Trophoblast cell (in vitro differentiated cells and primary cell): ENCODE results near the gene ATF4.

Experiments used
- DNase-seq, 2 donors: peaks; one replicate each; pipeline ENCODE4 v3.0.0-alpha.2; 2016
- H2AFZ ChIP-seq: 2 replicates; pipeline ENCODE4 v1.6.1; 2013; ENCODE audit warnings: low read length, moderate library complexity, mild to moderate bottlenecking; ENCODE audit not compliant: insufficient read depth, poor library complexity
- H2AK5ac ChIP-seq: 2 replicates; pipeline ENCODE4 v1.6.1; 2013; ENCODE audit warnings: mild to moderate bottlenecking, low read length
- H2BK120ac ChIP-seq: 2 replicates; pipeline ENCODE4 v1.6.1; 2013; ENCODE audit warnings: low read length, mild to moderate bottlenecking, moderate library complexity; ENCODE audit not compliant: insufficient read depth, poor library complexity
- H2BK12ac ChIP-seq: 2 replicates; pipeline ENCODE4 v1.6.1; 2013; ENCODE audit warnings: mild to moderate bottlenecking, low read length, moderate library complexity
- H2BK5ac ChIP-seq: 2 replicates; pipeline ENCODE4 v1.6.1; 2013; ENCODE audit warnings: low read length, low read depth, moderate library complexity, mild to moderate bottlenecking; ENCODE audit not compliant: poor library complexity
- H3K14ac ChIP-seq: 2 replicates; pipeline ENCODE4 v1.6.1; 2013; ENCODE audit warnings: mild to moderate bottlenecking, low read length
- H3K18ac ChIP-seq: 2 replicates; pipeline ENCODE4 v1.6.1; 2013; ENCODE audit warnings: mild to moderate bottlenecking, low read length
- H3K23ac ChIP-seq: 2 replicates; pipeline ENCODE4 v1.6.1; 2013; ENCODE audit warnings: low read length
- H3K27ac ChIP-seq: 2 replicates; pipeline ENCODE4 v1.5.1; 2013; ENCODE audit warnings: low read depth, mild to moderate bottlenecking, inconsistent platforms, low read length, moderate library complexity
- H3K27me3 ChIP-seq: 2 replicates; pipeline ENCODE4 v1.6.1; 2013; ENCODE audit warnings: inconsistent platforms, mild to moderate bottlenecking, low read length, moderate library complexity; ENCODE audit not compliant: insufficient read depth
- H3K36me3 ChIP-seq, 2 experiments: 1 replicate in 1 of 2; 2 replicates in 1 of 2; pipeline ENCODE4 v1.6.1; 2013; ENCODE audit warnings: low read length in 2 of 2, mild to moderate bottlenecking in 2 of 2, moderate library complexity in 1 of 2; ENCODE audit not compliant: insufficient read depth in 2 of 2, control insufficient read depth in 1 of 2
- H3K4ac ChIP-seq: 2 replicates; pipeline ENCODE4 v1.6.1; 2013; ENCODE audit warnings: low read depth, mild to moderate bottlenecking, low read length, moderate library complexity
- H3K4me1 ChIP-seq, 2 experiments: 1 replicate in 1 of 2; 2 replicates in 1 of 2; pipeline ENCODE4 v1.6.1; 2013; ENCODE audit warnings: low read length in 2 of 2, mild to moderate bottlenecking in 2 of 2, moderate library complexity in 1 of 2; ENCODE audit not compliant: insufficient read depth in 2 of 2, control insufficient read depth in 1 of 2
- H3K4me2 ChIP-seq: 2 replicates; pipeline ENCODE4 v1.6.1; 2013; ENCODE audit warnings: inconsistent platforms, mild to moderate bottlenecking, low read length, moderate library complexity
- H3K4me3 ChIP-seq: 2 replicates; pipeline ENCODE4 v1.5.1; 2013; ENCODE audit warnings: mild to moderate bottlenecking, low read depth, low read length, inconsistent platforms
- H3K79me1 ChIP-seq: one replicate; pipeline ENCODE4 v1.6.1; 2013; ENCODE audit warnings: low read length
- H3K79me2 ChIP-seq: 2 replicates; pipeline ENCODE4 v1.6.1; 2013; ENCODE audit warnings: low read length, mild to moderate bottlenecking; ENCODE audit not compliant: control insufficient read depth, insufficient read depth, poor library complexity
- H3K9ac ChIP-seq: 2 replicates; pipeline ENCODE4 v1.6.1; 2013; ENCODE audit warnings: mild to moderate bottlenecking, low read length
- H3K9me3 ChIP-seq: 2 replicates; pipeline ENCODE4 v1.6.1; 2013; ENCODE audit warnings: low read depth, mild to moderate bottlenecking, control low read depth, inconsistent platforms, low read length; ENCODE audit not compliant: insufficient read depth
- H4K12ac ChIP-seq: 2 replicates; pipeline ENCODE4 v1.6.1; 2013; ENCODE audit warnings: low read depth, mild to moderate bottlenecking, low read length, moderate library complexity
- H4K8ac ChIP-seq: 2 replicates; pipeline ENCODE4 v1.6.1; 2013; ENCODE audit warnings: low read depth, mild to moderate bottlenecking, low read length, moderate library complexity
- H4K91ac ChIP-seq: one replicate; pipeline ENCODE4 v1.6.1; 2013; ENCODE audit warnings: low read depth, mild to moderate bottlenecking, low read length, moderate library complexity
- WGBS: extraction: QIAGEN DNeasy Blood & Tissue Kit; methylation state at CpG from one replicate; pipeline ENCODE4 v1.1.7; 2013; ENCODE audit warnings: missing lambda C conversion rate; ENCODE audit not compliant: insufficient read length, insufficient coverage; ENCODE audit errors: extremely low coverage; 5-methylcytosine and 5-hydroxymethylcytosine counted together

The ATF4 gene

GRCh38 chr22:39473851-39474250, 46.5 kb upstream of the ATF4 start:
- Histone ChIP-seq H3K79me1 (peaks cover 47% of the 10 kb centered on the region), H2AFZ (no peak overlapping the region), H3K9ac (peak overlapping the region; percentile 14), H4K8ac (peak overlapping the region; percentile 2), H4K12ac (no peak overlapping the region), H2AK5ac (peak overlapping the region; percentile 16), H3K9me3 (peaks cover 2% of the 10 kb centered on the region), H3K14ac (peak overlapping the region; percentile 10), H4K91ac (peak overlapping the region; percentile 92), H3K4me1 (peaks cover 59 to 60% of the 10 kb centered on the region in 2 experiments), H3K18ac (peak overlapping the region; percentile 36), H3K27ac (peak overlapping the region; percentile 89), H3K4ac (no peak overlapping the region), H3K36me3 (peaks cover 11% of the 10 kb centered on the region in 2 experiments), H3K23ac (no peak overlapping the region), H3K4me2 (no peak overlapping the region), H3K79me2 (peaks cover 29% of the 10 kb centered on the region), H2BK120ac (peak overlapping the region; percentile 12), H2BK5ac (peak overlapping the region; percentile 60), H2BK12ac (peak overlapping the region; percentile 4), H3K4me3 (no peak overlapping the region), H3K27me3 (no peaks in the 10 kb centered on the region)
- DNase-seq = peak in 1 of 2 donors; percentile 45
- WGBS = no CpG with 5 or more reads among the region's 5 CpGs

DNA sequence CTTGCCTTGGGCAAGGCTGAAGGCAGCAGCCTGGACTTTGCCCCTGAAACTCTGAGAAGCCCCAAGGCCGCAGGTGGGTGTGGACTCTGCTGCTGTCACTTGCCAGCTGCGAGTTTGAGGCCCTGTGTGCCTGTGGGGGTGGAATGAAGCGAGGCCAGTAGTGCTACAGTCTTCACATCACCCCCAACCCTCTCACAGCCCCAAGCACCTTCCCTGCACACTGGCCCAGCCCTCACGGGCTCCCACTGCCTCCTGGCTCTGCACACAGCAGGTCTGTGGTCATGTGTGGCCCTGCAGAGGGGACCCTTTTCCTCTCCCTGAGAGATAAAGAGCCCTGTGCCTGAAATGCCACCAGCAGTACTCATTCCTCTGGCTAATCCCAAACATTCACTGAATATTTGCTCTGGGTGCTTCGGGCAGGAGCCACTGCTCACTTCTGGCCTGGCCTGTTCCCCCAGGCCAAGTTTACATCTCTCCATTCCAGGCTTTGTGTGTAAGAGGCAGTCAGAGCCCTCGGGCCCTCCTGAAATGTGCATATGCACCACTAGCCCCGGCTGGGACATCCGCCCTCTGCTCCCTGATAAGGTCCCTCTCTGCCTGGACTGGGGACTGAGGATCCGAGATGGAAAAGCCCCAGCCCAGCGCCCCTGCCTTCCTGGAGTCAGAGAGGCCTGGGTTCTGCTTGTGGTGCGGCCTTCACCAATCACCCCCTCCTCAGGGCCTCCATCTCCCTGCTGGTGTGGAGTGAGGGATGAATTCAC, 45.8 kb upstream of the ATF4 start:
- Histone ChIP-seq H4K8ac (no peak overlapping the region), H3K36me3 (peaks cover 10 to 11% of the 10 kb centered on the region in 2 experiments), H2AK5ac (peak overlapping the region; percentile 16), H3K79me2 (peaks cover 25% of the 10 kb centered on the region), H4K91ac (peak overlapping the region; percentile 92), H2BK12ac (peak overlapping the region; percentile 4), H3K18ac (peak overlapping the region; percentile 36), H2BK120ac (peak overlapping the region; percentile 57), H3K4me2 (no peak overlapping the region), H3K27ac (peak overlapping the region; percentile 89), H3K14ac (peak overlapping the region; percentile 10), H3K9ac (no peak overlapping the region), H2BK5ac (peak overlapping the region; percentile 60), H3K9me3 (no peaks in the 10 kb centered on the region), H3K4ac (no peak overlapping the region), H3K27me3 (no peaks in the 10 kb centered on the region), H4K12ac (no peak overlapping the region), H3K79me1 (peaks cover 45% of the 10 kb centered on the region), H3K4me3 (no peak overlapping the region), H2AFZ (no peak overlapping the region), H3K23ac (no peak overlapping the region), H3K4me1 (peaks cover 53 to 56% of the 10 kb centered on the region in 2 experiments)
- WGBS = no CpG with 5 or more reads among the region's 11 CpGs
- peak; percentile 99 for DNase-seq

DNA sequence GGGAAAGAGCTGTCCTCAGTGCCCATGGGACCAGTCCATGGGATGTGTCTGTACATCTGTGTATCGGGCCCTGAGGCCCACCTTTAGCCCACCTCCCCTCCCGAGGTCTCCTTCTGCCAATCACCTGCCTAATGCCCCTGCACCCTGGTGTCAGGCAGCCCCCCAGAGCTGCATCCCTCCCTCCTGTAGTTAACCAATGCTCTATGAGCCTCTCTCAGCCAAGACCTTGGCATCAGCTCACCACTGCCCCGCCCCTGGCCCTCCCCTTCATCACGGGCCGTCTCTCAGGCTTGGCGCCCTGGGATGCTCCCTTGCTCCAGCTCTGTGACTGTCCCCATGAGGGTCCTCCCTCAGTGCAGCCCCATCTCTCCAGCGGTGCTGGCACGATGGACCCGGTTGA, 45.0 kb upstream of the ATF4 start:
- H3K4ac ChIP-seq = peak overlapping the region; percentile 66
- no peak overlapping the region for H3K23ac ChIP-seq
- H3K4me3 ChIP-seq = no peak overlapping the region
- peaks cover 8 to 13% of the 10 kb centered on the region in 2 experiments for H3K36me3 ChIP-seq
- H2AFZ ChIP-seq = no peak overlapping the region
- H2BK5ac ChIP-seq = peak overlapping the region; percentile 60
- H4K91ac ChIP-seq = peak overlapping the region; percentile 94
- H4K8ac ChIP-seq = peak overlapping the region; percentile 67
- H4K12ac ChIP-seq = no peak overlapping the region
- no peak overlapping the region for H3K4me2 ChIP-seq
- H3K4me1 ChIP-seq = peaks cover 45 to 48% of the 10 kb centered on the region in 2 experiments
- peak; percentile 35 to 48 for DNase-seq
- WGBS = no CpG with 5 or more reads among the region's 9 CpGs
- peak overlapping the region; percentile 28 for H3K14ac ChIP-seq
- H3K79me1 ChIP-seq = peaks cover 40% of the 10 kb centered on the region
- peak overlapping the region; percentile 86 for H3K18ac ChIP-seq
- H3K9me3 ChIP-seq = no peaks in the 10 kb centered on the region
- H3K27ac ChIP-seq = peak overlapping the region; percentile 75
- H3K9ac ChIP-seq = no peak overlapping the region
- no peaks in the 10 kb centered on the region for H3K27me3 ChIP-seq
- H3K79me2 ChIP-seq = peaks cover 18% of the 10 kb centered on the region
- H2AK5ac ChIP-seq = peak overlapping the region; percentile 31
- peak overlapping the region; percentile 61 for H2BK12ac ChIP-seq
- peak overlapping the region; percentile 82 for H2BK120ac ChIP-seq

DNA sequence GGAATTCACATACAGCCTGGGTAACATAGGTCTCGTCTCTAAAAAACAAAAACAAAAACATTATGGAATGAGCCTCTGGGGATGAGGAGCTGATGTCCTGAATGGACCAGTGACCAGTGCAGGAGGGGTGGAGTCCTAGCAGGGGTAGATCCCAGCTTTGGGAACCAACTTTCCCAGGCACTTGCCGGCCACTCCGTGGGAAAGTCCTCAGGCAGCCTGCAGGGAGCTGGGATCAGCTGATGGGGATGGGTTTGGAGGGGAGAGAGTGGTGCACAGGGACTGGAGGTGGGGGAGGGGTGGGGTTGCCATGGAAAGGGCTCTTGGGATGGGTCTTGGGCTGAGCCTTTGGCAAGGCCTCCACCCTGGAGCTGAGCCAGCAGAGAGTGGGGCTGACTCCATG, 44.5 kb upstream of the ATF4 start:
- Histone ChIP-seq H4K8ac (no peak overlapping the region), H3K9ac (no peak overlapping the region), H4K12ac (no peak overlapping the region)

More for the DNA sequence above, 44.5 kb upstream of the ATF4 start:
- no peak overlapping the region for H3K27ac ChIP-seq
- no peaks in the 10 kb centered on the region for H3K9me3 ChIP-seq
- H3K4me3 ChIP-seq = no peak overlapping the region
- peak; percentile 70 to 90 for DNase-seq
- H2BK5ac ChIP-seq = no peak overlapping the region
- peaks cover 14% of the 10 kb centered on the region for H3K79me2 ChIP-seq
- no peak overlapping the region for H3K4me2 ChIP-seq
- H3K4ac ChIP-seq = no peak overlapping the region
- no peak overlapping the region for H2BK12ac ChIP-seq
- H3K27me3 ChIP-seq = no peaks in the 10 kb centered on the region
- H3K4me1 ChIP-seq = peaks cover 40 to 42% of the 10 kb centered on the region in 2 experiments
- H2AK5ac ChIP-seq = no peak overlapping the region
- peaks cover 35% of the 10 kb centered on the region for H3K79me1 ChIP-seq
- H3K18ac ChIP-seq = no peak overlapping the region
- H4K91ac ChIP-seq = peak overlapping the region; percentile 21
- H3K14ac ChIP-seq = no peak overlapping the region
- H3K23ac ChIP-seq = no peak overlapping the region
- H2AFZ ChIP-seq = no peak overlapping the region
- no CpG with 5 or more reads among the region's 3 CpGs for WGBS
- no peak overlapping the region for H2BK120ac ChIP-seq
- H3K36me3 ChIP-seq = peaks cover 8 to 14% of the 10 kb centered on the region in 2 experiments
